Activated naive CD4-positive, alpha-beta T cell treated with anti-CD3 and anti-CD28 coated beads, Interleukin-2, amount 50 U/mL, for 72 hours (primary cell): Measurements from ENCODE around the gene PRPF4. TPM values are rescaled to one million over a fixed set of nuclear protein-coding genes. Genes with fewer than 3 reads are reported as not detected.
"Not testable (repeated sequence)": the region's sequence is repeated elsewhere in the genome, so short reads cannot be mapped to it uniquely, and the experiment has no call there.

Experiments
- ATAC-seq, 2 donors: fragments of 150-1000 bp; cut with Tn5 transposase; 2 replicates each; pipeline ENCODE4 v1.10.0; 2021; ENCODE audit warnings: mild to moderate bottlenecking in 2 of 2, moderate library complexity in 2 of 2
- DNase-seq, 2 donors: peaks; one replicate each; pipeline ENCODE4 v3.0.0; 2021 to 2022; ENCODE audit warnings: low spot score in 2 of 2
- H3K27ac Mint-ChIP-seq, 2 donors: one replicate each; pipeline ENCODE4 v1.8.0; 2022; ENCODE audit warnings: mild to moderate bottlenecking in 2 of 2, mixed read lengths in 2 of 2
- H3K36me3 Mint-ChIP-seq, 2 donors: one replicate each; pipeline ENCODE4 v1.8.0; 2022; ENCODE audit warnings: mixed read lengths in 2 of 2
- H3K9me3 Mint-ChIP-seq, 2 donors: one replicate each; pipeline ENCODE4 v1.8.0; 2022; ENCODE audit warnings: mixed read lengths in 2 of 2
- total RNA-seq, 2 donors: library from RNA; stranded (reverse); gene quantifications; one replicate each; pipeline ENCODE4 v1.2.3, GENCODE V29; 2022

PRPF4 gene
- total RNA-seq, 2 donors from 2014 or later = 45.2 to 50.3 TPM

DNA sequence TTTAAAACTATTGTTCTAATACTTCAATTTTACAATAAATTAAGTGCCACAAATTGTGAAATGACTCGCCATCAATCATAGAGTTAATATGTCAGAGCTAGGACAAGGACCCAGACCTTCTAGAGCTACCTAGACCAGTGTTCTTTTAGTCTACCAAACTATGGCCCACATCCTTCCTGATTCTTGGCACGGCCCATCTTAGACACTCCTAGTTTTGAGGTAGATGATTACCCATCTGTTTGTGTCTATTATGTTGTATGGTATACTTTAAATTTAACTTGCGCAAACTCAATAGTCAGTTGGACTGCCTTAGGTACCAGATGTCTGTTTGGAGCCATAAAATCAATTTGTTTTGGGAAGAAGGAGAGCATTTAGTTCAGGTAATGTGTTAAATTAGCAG is 17.6 kb upstream of the PRPF4 start:
- no peak for ATAC-seq
- no peaks in the 10 kb centered on the region for H3K9me3 Mint-ChIP-seq
- DNase-seq = no peak
- no peak overlapping the region for H3K27ac Mint-ChIP-seq
- H3K36me3 Mint-ChIP-seq = peaks cover 0 to 19% of the 10 kb centered on the region in 2 donors

DNA sequence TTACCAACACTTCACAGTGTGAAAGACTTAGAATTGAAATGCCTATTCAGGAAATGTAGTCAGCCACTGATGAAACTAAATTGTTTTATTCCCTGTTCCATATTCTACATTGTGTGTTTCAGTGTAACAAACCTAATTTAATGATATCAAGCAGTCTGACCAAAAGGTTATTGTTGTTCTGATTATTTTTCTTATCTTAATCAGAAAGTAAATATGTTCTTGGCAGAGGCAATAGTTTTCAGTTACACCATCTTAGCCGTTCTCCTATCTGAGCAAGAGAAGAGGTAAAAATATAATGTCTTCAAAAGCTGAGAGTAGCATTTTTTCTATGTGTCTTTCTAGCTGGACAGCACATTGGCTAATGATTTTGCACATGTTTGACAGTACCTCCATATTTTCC is 17.2 kb upstream of the PRPF4 start:
- ATAC-seq (no peak), DNase-seq (no peak)
- H3K36me3 Mint-ChIP-seq = peaks cover 0 to 19% of the 10 kb centered on the region in 2 donors
- no peaks in the 10 kb centered on the region for H3K9me3 Mint-ChIP-seq
- no peak overlapping the region for H3K27ac Mint-ChIP-seq

DNA sequence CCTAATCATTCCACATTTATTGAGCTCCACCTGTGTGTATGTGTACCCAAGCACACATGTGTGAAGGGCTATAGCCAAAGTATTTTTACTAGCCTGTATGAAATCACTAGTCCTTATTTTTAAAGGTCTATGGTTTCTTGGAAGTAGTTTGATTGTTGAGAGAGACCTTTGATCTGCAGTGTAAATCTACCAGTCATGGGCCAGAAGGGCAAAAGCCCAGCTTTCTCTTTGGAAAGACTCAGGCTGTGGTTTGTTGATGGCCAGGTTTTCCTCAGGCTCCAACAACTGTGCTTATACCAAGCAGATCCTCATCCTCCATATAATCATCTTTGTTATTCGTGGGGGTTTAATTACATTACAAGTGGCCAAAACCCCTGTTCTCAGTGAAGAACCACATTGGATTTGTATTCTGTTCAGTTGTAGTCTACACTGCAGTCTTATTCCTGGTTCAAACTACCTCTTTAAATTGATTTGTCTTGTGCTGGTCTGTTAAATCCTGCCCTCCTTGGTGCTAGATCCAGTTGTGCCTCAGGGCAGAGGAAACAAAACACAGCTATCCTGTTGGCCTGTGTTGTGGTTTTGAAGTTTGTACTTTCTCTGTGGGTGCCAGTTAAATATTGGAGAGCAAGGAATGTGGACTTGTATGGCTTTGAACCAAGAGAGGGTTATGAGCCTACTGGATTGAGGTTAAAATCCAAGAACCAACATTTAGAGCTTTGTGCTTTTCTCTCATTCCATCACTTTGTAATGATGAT is 13.4 kb upstream of the PRPF4 start:
- ATAC-seq = no peak
- H3K27ac Mint-ChIP-seq = no peak overlapping the region
- peaks cover 0 to 19% of the 10 kb centered on the region in 2 donors for H3K36me3 Mint-ChIP-seq
- DNase-seq = no peak
- H3K9me3 Mint-ChIP-seq = no peaks in the 10 kb centered on the region

DNA sequence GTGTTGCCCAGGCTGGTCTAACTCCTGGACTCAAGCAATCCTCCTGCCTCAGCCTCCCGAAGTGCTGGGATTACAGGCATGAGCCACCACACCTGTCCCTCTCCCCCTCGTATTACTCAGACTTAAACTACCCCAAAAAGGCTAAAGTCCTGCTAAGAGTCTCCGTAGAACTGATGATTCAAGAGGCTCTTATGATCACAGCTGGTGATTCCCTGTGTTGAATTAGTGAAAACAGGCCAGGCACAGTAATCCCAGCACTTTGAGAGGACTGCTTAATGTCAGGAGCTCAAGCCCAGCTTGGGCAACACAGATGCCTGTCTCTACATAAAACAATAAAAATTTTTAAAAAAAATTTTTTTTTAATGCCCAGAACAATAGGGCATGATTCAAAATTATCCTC is 9.3 kb upstream of the PRPF4 start:
- DNase-seq (no peak), ATAC-seq (no peak)
- no peak overlapping the region for H3K27ac Mint-ChIP-seq
- H3K36me3 Mint-ChIP-seq = peaks cover 12 to 18% of the 10 kb centered on the region in 2 donors
- H3K9me3 Mint-ChIP-seq = no peaks in the 10 kb centered on the region

DNA sequence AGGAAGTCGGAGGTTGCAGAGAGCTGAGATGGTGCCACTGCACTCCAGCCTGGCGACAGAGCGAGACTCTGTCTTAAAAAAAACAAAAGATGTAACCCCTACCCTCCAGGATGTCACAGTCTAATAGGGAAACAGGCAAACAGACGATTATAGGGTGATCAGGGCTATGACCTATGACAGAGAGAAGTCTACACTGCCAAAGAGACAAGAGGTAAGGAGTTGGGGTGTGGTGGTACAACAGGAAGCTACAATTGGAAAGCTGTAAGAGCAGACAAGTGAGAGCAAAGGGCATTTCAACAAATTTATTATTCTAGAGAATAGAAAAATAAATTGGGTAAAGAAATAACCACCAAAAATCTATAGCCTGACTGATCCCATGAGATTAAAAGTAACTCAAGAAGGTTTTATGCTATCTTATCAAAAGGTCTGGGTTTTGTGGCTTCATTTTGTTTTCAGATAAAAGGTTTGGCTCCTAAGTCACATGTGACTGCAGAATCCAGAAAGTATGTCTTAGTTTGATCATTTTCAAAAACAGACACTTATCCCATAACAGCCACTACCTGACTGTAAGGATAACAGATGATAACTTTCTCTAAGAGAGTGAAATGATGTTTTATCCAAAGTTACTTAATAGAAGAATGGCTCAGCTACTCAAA is 7.4 kb upstream of the PRPF4 start:
- no peaks in the 10 kb centered on the region for H3K9me3 Mint-ChIP-seq
- no peak for DNase-seq
- H3K36me3 Mint-ChIP-seq = peaks cover 14 to 18% of the 10 kb centered on the region in 2 donors
- H3K27ac Mint-ChIP-seq = peak overlapping the region; percentile 52 to 84
- ATAC-seq = no peak

DNA sequence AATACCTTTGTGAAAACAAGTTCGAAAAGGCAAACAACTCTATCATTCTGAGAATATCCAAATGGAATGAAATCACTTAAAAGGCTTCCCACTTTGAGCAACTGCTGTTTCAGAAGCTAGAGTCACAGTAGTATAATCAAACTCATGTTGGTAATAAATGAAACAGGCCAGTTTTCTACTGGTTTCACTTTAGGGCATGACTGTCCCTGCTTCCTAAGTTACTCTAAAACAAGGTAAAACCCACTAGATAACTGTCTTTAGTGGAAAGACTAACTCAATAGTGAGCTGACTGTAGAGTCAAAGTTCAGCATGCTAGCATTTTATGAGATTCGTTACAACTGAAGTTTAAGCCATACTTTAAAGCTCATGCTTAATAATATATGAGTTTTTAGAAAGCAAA is 6.1 kb upstream of the PRPF4 start:
- DNase-seq (no peak), ATAC-seq (peak; percentile 92 to 96)
- peaks cover 18% of the 10 kb centered on the region in 2 donors for H3K36me3 Mint-ChIP-seq
- no peaks in the 10 kb centered on the region for H3K9me3 Mint-ChIP-seq
- peak overlapping the region; percentile 61 to 81 for H3K27ac Mint-ChIP-seq

DNA sequence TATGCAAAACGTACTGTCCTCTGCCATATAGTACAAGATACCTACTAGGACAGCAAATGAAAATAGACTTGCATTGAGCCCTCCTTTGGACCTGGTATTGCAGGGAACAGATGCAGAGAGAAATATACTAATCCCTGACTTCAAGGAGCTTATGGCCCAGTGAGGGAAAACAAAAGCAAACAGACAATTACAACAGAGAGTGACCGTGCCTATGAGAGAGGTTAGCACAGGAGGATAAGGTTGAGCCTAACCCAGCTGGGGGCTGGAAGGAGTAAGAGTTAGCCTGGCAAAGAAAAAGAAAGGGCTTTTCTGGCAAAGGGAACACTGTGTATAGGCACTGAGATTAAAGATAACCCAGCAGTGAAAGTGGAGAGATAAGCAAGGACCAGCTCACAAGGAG is 5.6 kb upstream of the PRPF4 start:
- H3K9me3 Mint-ChIP-seq = no peaks in the 10 kb centered on the region
- ATAC-seq (no peak), DNase-seq (no peak)
- H3K36me3 Mint-ChIP-seq = peaks cover 18% of the 10 kb centered on the region in 2 donors
- peak overlapping the region; percentile 61 to 81 for H3K27ac Mint-ChIP-seq

DNA sequence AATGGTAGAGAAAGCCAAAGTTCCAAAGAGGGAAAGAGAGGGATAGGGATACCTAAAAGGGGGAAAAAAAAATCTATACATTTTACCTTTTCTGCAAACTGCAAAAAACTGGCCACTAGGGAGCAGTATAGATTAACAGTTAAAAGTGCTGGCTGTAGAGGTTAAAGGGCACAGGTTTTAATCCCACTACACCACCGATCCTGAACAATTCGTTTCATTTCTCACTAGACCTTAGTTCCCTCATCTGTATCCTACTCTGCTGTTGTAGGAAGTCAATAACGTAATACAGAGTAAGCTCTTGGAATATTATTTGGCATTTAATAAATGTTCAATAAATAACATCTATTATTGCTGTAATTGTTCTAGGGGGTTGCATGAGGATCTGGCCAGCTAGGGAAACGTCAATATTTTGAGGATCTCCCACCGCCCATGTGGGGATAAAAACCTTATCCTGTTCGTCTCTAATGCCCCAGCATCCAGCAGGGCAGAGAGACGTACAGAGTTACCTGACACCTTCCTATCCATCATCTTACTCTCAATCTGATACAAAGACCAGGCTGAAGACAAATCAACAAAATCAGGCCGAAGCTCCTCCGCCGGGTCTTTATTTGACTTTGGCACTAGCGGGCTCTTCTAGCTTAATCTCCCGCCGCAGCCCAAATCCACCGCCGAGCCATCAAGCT is 843 bp upstream of the PRPF4 start:
- DNase-seq (peak in 1 of 2 donors; percentile 55), ATAC-seq (peak; percentile 19 to 28)
- H3K9me3 Mint-ChIP-seq = no peaks in the 10 kb centered on the region
- peaks cover 17 to 18% of the 10 kb centered on the region in 2 donors for H3K36me3 Mint-ChIP-seq
- no peak overlapping the region for H3K27ac Mint-ChIP-seq

DNA sequence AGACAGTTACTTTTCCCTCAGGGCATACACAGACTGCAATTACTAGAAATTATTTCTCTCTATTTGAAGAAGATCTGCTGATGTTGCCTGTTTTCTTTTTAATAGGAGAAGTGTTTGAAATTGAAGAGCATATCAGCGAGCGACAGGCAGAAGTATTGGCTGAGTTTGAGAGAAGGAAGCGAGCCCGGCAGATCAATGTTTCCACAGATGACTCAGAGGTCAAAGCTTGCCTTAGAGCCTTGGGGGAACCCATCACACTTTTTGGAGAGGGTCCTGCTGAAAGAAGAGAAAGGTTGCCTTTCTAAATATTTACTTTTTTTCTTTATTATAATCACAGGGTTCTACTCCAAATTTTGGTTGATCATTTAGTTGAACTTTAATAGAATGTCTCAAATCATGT is 3.4 kb downstream of the PRPF4 start:
- Mint-ChIP-seq H3K27ac (peak overlapping the region in 1 of 2 donors; percentile 77), H3K36me3 (peaks cover 29 to 33% of the 10 kb centered on the region in 2 donors), H3K9me3 (no peaks in the 10 kb centered on the region)
- DNase-seq = no peak
- ATAC-seq = no peak

DNA sequence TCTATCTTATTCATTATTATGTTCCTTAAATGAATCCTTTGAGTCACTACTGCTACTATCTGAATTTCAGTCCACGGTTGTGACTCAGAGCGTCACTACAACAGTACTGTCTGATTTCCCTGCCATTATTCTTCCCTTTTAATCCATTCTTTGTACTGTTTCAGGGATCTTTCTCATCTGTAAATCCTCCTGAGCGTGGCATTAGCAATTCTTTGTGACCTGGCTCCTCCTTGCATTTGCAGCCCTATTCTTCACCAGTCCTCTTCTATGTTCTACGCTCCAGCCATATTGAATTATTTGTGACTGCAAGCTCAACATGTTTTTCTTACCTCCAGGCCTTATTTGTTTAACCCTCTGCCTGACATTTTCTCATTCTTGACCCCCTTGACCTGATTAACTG is 5.9 kb downstream of the PRPF4 start:
- Mint-ChIP-seq H3K9me3 (no peaks in the 10 kb centered on the region), H3K27ac (peak overlapping the region in 1 of 2 donors; percentile 42), H3K36me3 (peaks cover 33 to 36% of the 10 kb centered on the region in 2 donors)
- ATAC-seq (no peak), DNase-seq (no peak)

DNA sequence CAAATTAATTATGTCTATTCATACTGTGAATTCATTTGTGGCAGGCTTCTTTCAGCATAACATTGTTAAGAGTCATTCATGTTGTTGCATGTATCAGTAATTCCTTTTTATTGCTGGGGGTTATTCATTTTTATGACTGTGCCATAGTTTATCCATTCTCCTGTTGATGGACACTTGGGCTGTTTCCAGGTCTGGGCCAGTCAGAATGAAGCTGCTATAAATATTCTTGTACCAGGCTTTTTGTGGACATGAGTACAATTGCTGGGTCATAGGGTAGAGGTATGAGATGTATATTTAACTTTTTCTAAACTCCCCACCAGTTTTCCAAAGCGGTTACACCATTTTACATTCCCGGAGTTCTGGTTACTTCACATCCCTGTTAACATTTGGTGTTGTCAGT is 13.6 kb downstream of the PRPF4 start:
- ATAC-seq = no peak
- Mint-ChIP-seq H3K27ac (no peak overlapping the region), H3K36me3 (peaks cover 22 to 24% of the 10 kb centered on the region in 2 donors)

DNA sequence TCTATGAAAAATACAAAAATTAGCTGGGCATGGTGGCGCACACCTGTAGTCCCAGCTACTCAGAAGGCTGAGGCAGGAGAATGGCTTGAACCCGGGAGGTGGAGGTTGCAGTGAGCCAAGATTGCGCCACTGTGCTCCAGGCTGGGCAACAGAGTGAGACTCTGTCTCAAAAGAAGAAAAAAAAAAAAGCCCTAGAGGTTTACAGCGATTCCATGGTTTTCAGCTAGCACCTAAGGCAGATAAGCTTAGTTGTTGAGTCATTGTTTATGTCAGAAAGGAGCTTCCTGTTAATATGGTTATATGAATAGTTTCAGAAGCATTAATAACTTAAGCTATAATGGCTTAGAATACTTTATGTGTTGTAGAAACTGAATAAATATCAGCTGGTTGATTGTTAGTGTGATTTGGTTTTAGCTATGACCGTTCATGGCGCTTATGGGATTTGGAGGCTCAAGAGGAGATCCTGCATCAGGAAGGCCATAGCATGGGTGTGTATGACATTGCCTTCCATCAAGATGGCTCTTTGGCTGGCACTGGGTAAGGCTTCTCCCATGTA is 14.7 kb downstream of the PRPF4 start:
- peaks cover 18 to 22% of the 10 kb centered on the region in 2 donors for H3K36me3 Mint-ChIP-seq
- ATAC-seq (no peak), DNase-seq (no peak)
- no peaks in the 10 kb centered on the region for H3K9me3 Mint-ChIP-seq
- H3K27ac Mint-ChIP-seq = peak overlapping the region; percentile 26 to 36

More for the DNA sequence above, 13.6 kb downstream of the PRPF4 start:
- DNase-seq = no peak
- H3K9me3 Mint-ChIP-seq = no peaks in the 10 kb centered on the region

DNA sequence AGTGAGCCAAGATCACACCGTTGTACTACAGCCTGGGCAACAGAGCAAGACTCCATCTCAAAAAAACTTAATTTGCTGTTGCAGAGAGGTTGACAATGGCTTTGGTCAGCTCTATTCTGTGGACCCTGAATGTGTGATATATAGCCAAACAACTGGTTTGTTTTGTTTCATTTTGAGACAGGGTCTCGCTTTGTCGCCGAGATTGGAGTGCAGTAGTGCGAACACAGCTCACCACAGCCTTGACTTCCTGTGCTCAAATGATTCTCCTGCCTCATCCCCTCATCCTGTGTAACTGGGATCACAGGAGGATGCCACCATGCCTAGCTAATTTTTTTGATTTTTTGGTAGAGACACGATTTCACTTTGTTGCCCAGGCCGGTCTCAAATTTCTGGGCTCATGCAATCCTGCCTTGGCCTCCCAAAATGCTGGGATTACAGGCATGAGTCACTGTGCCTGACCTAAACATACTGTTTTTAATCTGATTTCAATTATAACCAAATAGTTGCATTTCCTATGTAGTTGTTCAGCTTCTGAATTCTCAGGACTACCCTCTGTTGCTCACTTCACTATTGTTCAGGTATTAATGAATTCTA is 17.9 kb downstream of the PRPF4 start:
- Mint-ChIP-seq H3K9me3 (no peaks in the 10 kb centered on the region), H3K27ac (peak overlapping the region in 1 of 2 donors; percentile 22), H3K36me3 (peaks cover under 1 to 18% of the 10 kb centered on the region in 2 donors)
- DNase-seq (no peak), ATAC-seq (no peak)

DNA sequence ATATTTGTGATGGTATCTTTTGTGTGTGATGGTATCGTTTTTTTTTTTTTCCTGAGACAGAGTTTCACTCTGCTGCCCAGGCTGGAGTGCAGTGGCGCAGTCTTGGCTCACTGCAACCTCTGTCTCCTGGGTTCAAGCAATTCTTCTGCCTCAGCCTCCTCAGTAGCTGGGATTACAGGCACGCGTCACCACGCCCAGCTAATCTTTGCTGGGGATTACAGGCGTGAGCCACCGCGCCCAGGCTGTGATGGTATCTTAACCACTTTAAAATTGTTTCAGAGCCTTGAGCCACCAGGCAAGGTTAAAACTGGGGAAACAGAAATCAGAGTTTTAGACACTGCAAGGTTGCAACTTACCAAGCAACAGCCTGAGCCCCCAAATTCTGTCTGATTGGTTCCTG is 20.8 kb downstream of the PRPF4 start:
- H3K9me3 Mint-ChIP-seq, H3K27ac Mint-ChIP-seq, H3K36me3 Mint-ChIP-seq, DNase-seq, ATAC-seq: not testable (repeated sequence)

DNA sequence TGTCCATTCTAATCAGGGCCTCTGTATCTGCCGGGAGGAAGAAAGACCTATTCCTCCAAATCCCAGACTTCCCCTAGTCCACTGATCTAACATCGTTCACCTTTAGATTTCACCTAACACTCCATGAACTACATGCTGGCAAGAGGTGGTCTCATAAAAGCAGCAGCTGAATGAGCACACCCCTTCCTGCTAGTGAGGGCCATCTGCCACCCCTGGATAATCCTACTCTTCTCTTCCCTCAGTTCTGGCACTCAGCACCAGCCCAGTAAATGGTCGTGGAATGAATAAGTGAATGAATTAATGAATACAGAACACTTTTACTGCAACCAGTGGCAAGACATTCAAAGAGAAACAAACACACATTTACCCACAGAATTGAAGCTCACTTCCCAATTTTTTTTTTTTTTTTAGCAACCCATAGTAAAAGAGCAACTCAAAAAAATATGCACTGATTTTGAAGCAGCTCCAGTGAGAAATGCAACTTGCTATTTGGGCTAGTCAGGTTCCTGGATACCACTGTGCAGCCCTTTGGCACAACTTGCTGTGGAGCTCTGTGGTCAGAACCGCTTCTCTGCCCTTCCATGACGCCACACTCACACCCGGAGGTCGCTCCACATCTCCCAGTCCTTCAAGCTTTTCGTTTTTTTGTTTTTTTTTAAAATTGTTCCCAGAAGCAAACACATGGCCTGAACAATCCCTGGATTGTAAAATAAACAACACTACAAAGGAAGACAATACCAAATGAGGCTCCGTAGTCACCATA is 21.5 kb downstream of the PRPF4 start:
- Mint-ChIP-seq H3K36me3 (peaks cover 0 to 4% of the 10 kb centered on the region in 2 donors), H3K9me3 (no peaks in the 10 kb centered on the region), H3K27ac (peak overlapping the region in 1 of 2 donors; percentile 6)
- DNase-seq (no peak), ATAC-seq (no peak)

DNA sequence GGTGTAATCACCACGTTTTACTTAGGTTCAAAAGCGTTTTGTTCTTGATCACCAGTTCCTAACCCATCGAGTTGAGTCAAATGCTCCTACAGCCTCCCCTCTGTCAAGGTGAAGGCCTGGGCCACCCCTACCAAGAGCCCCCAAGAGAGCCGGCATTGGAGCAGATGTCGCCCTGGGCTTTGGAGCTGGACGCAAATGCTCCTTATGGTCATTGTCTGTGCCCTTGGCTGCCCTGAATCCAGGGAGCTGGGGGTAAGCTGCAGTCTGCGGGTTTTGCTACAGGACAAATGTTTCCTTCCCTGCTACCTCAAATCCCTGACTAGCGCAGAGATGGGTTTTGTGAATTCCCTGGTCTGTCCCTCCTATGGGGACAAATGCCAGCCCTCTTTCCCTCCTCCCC is 22.9 kb downstream of the PRPF4 start:
- no peak for DNase-seq

More for the DNA sequence above, 22.9 kb downstream of the PRPF4 start:
- ATAC-seq = no peak
- no peaks in the 10 kb centered on the region for H3K36me3 Mint-ChIP-seq
- no peak overlapping the region for H3K27ac Mint-ChIP-seq
- H3K9me3 Mint-ChIP-seq = no peaks in the 10 kb centered on the region
